Hepatocyte (in vitro differentiated cells): ENCODE results near the gene KCNQ1.

ENCODE experiments used
- EZH2 ChIP-seq: fragments of 200-600 bp; sonication (generic); IDR thresholded peaks from 2 replicates; pipeline ENCODE4 v1.6.1; 2016; ENCODE audit warnings: antibody characterized with exemption, mild to moderate bottlenecking, borderline replicate concordance
- EZH2phosphoT487 ChIP-seq: fragments of 200-600 bp; sonication (generic); IDR thresholded peaks from one replicate; pipeline ENCODE4 v1.6.1; 2018; ENCODE audit warnings: antibody characterized with exemption, mild to moderate bottlenecking, low read depth, moderate library complexity; ENCODE audit not compliant: unreplicated experiment, severe bottlenecking
- TF ChIP-seq, protein P1 (sequence below): fragments of 200-600 bp; sonication (generic); IDR thresholded peaks from 2 replicates; pipeline ENCODE4 v1.5.1; 2016; ENCODE audit warnings: antibody characterized with exemption, mild to moderate bottlenecking; ENCODE audit not compliant: poor library complexity

DNA sequence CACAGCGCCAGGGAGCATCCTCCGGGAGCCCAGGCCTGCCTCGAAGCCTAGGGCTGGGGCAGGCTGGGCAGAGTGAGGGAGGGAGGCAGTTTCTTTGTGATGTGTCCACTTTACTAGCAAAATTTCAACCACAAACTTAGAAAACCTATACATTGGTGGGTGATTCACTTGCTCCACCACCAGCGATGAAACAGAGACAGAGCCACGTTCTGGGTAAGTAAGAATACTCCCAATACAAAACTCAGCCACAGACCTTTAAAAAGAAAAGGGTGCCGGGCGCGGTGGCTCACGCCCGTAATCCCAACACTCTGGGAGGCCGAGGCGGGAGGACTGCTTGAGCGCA lies 418.4 kb downstream of the KCNQ1 start:
- TF ChIP-seq, protein P1, sequence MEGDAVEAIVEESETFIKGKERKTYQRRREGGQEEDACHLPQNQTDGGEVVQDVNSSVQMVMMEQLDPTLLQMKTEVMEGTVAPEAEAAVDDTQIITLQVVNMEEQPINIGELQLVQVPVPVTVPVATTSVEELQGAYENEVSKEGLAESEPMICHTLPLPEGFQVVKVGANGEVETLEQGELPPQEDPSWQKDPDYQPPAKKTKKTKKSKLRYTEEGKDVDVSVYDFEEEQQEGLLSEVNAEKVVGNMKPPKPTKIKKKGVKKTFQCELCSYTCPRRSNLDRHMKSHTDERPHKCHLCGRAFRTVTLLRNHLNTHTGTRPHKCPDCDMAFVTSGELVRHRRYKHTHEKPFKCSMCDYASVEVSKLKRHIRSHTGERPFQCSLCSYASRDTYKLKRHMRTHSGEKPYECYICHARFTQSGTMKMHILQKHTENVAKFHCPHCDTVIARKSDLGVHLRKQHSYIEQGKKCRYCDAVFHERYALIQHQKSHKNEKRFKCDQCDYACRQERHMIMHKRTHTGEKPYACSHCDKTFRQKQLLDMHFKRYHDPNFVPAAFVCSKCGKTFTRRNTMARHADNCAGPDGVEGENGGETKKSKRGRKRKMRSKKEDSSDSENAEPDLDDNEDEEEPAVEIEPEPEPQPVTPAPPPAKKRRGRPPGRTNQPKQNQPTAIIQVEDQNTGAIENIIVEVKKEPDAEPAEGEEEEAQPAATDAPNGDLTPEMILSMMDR = no peak
- TF ChIP-seq EZH2 = peak; percentile 34
- TF ChIP-seq EZH2phosphoT487 = no peak
